Diencephalon (tissue), 1 donor: ENCODE results near the gene ATP6V1G1. TPM values are rescaled to one million over a fixed set of nuclear protein-coding genes. Genes with fewer than 3 reads are reported as not detected.

Experiments
- small RNA-seq: library from RNA; depleted of rRNA; stranded (forward); fragments of <200 nt; gene quantifications from one replicate; pipeline ENCODE3, GENCODE V24; 2014
- total RNA-seq: library from RNA; depleted of rRNA; stranded (reverse); fragments of >200 nt; gene quantifications from one replicate; pipeline ENCODE4 v1.2.3, GENCODE V29; 2014

The ATP6V1G1 gene, protein sequence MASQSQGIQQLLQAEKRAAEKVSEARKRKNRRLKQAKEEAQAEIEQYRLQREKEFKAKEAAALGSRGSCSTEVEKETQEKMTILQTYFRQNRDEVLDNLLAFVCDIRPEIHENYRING
- total RNA-seq: 100 TPM

DNA sequence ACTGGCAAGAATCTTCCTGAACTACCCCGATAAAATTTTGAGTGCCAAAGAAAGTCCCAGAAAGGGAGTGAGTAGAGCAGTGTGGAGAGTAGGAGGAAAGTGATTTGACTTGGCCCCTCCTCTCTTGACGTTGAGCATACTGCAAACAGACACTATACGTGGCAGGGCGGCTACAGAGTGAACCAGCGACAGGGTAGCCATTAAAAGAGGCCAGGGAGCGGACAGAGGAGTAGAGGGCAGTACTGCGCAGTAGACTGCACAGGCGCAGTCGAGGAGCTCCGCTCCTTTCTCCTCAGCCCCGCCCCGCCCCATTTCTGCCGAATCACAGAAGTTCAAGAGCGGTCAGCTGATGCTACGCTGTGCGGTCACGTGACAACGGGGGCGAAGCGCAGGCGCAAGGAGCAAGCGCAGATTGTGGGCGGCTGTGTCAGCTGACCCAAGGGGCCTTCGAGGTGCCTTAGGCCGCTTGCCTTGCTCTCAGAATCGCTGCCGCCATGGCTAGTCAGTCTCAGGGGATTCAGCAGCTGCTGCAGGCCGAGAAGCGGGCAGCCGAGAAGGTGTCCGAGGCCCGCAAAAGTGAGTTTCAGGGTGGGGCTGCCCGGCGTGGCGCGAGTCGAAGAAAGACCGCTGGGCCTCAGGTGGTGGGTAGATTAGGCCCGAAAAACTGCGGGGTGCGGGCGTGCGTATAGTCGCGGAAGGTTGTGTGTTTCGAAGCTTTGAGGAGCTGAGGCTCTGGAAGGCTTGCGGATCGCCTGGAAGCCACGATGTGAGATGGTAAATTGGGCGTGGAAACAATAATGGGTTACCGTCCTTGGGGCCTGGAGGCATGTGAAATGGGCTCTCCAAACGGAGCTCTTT, at the start of gene ATP6V1G1:
Gene ATP6V1G1 (plus strand): TSS at position 425 of the 858 bp plus-strand sequence. CDS start 70 bp downstream, at position 495.

Small RNA genes lying within 50 kb of the gene (small RNA-seq; reads per million reads assigned to genes)
- gene RF00019: not detected

Other genes with a start within 250 kb of the ATP6V1G1 start
- gene AKNA, start 199.8 kb upstream of the ATP6V1G1 start, total RNA-seq: 11.1 TPM
- gene WHRN, start 82.3 kb upstream of the ATP6V1G1 start, total RNA-seq: 5.8 TPM
- gene TMEM268, start 23.5 kb downstream of the ATP6V1G1 start, total RNA-seq: 30.0 TPM
- gene TEX53, start 70.0 kb downstream of the ATP6V1G1 start, total RNA-seq: not detected
- not detected for gene TEX48, start 94.4 kb downstream of the ATP6V1G1 start, total RNA-seq
- 0.23 TPM for gene TNFSF15, start 218.3 kb downstream of the ATP6V1G1 start, total RNA-seq